Measurements from ENCODE around the gene CCR5AS. TPM values are rescaled to one million over a fixed set of nuclear protein-coding genes. Genes with fewer than 3 reads are reported as not detected.

CCR5AS gene

GRCh38 chr3:46318207-46318927 lies 88.5 kb downstream of the CCR5AS start:
- no peak overlapping the region for H3K27ac ChIP-seq (ENCODE audit: insufficient read depth, low read length)
- H3K36me3 ChIP-seq (ENCODE audit: control insufficient read depth, insufficient read depth, low read length), result no peaks in the 10 kb centered on the region
- no peak overlapping the region for H2AFZ ChIP-seq (ENCODE audit: low read length)
- H3K4me1 ChIP-seq (ENCODE audit: control insufficient read depth, extremely low read depth, insufficient read depth, low read length), result no peaks in the 10 kb centered on the region
- no peak for DNase-seq (ENCODE audit: low read depth in 2 of 2)
- no peak overlapping the region for H3K4me3 ChIP-seq (replicated peaks in 1 of 4; ENCODE audit: control extremely low read depth in 1 of 4, insufficient read depth in 1 of 4, low read depth in 3 of 4, low read length in 4 of 4)
- no peaks in the 10 kb centered on the region for H4K20me1 ChIP-seq (ENCODE audit: control insufficient read depth, extremely low read depth, insufficient read depth, low read length)
- no peaks in the 10 kb centered on the region for H3K9me3 ChIP-seq (ENCODE audit: control insufficient read depth, insufficient read depth, low read depth, low read length)
- no peaks in the 10 kb centered on the region for H3K79me2 ChIP-seq (ENCODE audit: control insufficient read depth, insufficient read depth, low read length)
- H3K9ac ChIP-seq (ENCODE audit: insufficient read depth, low read length), result no peak overlapping the region
- TF ChIP-seq CTCF (conservative IDR thresholded peaks at IDR 0.05 in 1 of 2, IDR thresholded peaks at IDR 0.05 in 1 of 2; ENCODE audit: low read depth in 1 of 2, low read length in 2 of 2), result no peak
- peaks cover under 1% of the 10 kb centered on the region for H3K27me3 ChIP-seq (ENCODE audit: control insufficient read depth, insufficient read depth, low read length)
- no peak overlapping the region for H3K4me2 ChIP-seq (ENCODE audit: extremely low read depth, insufficient read depth, low read length)

GRCh38 chr3:46316206-46316605 lies 90.7 kb downstream of the CCR5AS start:
- DNase-seq (ENCODE audit: low read depth in 2 of 2), result no peak
- no peaks in the 10 kb centered on the region for H4K20me1 ChIP-seq (ENCODE audit: control insufficient read depth, extremely low read depth, insufficient read depth, low read length)
- H3K27me3 ChIP-seq (ENCODE audit: control insufficient read depth, insufficient read depth, low read length), result no peaks in the 10 kb centered on the region
- H2AFZ ChIP-seq (ENCODE audit: low read length), result no peak overlapping the region
- H3K9ac ChIP-seq (ENCODE audit: insufficient read depth, low read length), result no peak overlapping the region
- H3K4me2 ChIP-seq (ENCODE audit: extremely low read depth, insufficient read depth, low read length), result no peak overlapping the region
- no peak overlapping the region for H3K27ac ChIP-seq (ENCODE audit: insufficient read depth, low read length)
- TF ChIP-seq CTCF (conservative IDR thresholded peaks at IDR 0.05 in 1 of 2, IDR thresholded peaks at IDR 0.05 in 1 of 2; ENCODE audit: low read depth in 1 of 2, low read length in 2 of 2) (no peak), EZH2 (IDR thresholded peaks at IDR 0.05; ENCODE audit: low read length, missing control alignments) (no peak)
- H3K79me2 ChIP-seq (ENCODE audit: control insufficient read depth, insufficient read depth, low read length), result no peaks in the 10 kb centered on the region
- no peaks in the 10 kb centered on the region for H3K36me3 ChIP-seq (ENCODE audit: control insufficient read depth, insufficient read depth, low read length)
- no peaks in the 10 kb centered on the region for H3K9me3 ChIP-seq (ENCODE audit: control insufficient read depth, insufficient read depth, low read depth, low read length)
- H3K4me3 ChIP-seq (replicated peaks in 1 of 4; ENCODE audit: control extremely low read depth in 1 of 4, insufficient read depth in 1 of 4, low read depth in 3 of 4, low read length in 4 of 4), result no peak overlapping the region
- no peaks in the 10 kb centered on the region for H3K4me1 ChIP-seq (ENCODE audit: control insufficient read depth, extremely low read depth, insufficient read depth, low read length)

- DNase-seq (ENCODE audit: low read depth in 2 of 2), result no peak
- no peak overlapping the region for H3K4me3 ChIP-seq (replicated peaks in 1 of 4; ENCODE audit: control extremely low read depth in 1 of 4, insufficient read depth in 1 of 4, low read depth in 3 of 4, low read length in 4 of 4)
- no peak overlapping the region for H3K27ac ChIP-seq (ENCODE audit: insufficient read depth, low read length)
- H3K4me2 ChIP-seq (ENCODE audit: extremely low read depth, insufficient read depth, low read length), result no peak overlapping the region
- H3K79me2 ChIP-seq (ENCODE audit: control insufficient read depth, insufficient read depth, low read length), result no peaks in the 10 kb centered on the region
- no peaks in the 10 kb centered on the region for H3K36me3 ChIP-seq (ENCODE audit: control insufficient read depth, insufficient read depth, low read length)
- H3K9me3 ChIP-seq (ENCODE audit: control insufficient read depth, insufficient read depth, low read depth, low read length), result no peaks in the 10 kb centered on the region
- H2AFZ ChIP-seq (ENCODE audit: low read length), result no peak overlapping the region
- no peaks in the 10 kb centered on the region for H3K4me1 ChIP-seq (ENCODE audit: control insufficient read depth, extremely low read depth, insufficient read depth, low read length)
- TF ChIP-seq EZH2 (IDR thresholded peaks at IDR 0.05; ENCODE audit: low read length, missing control alignments) (no peak), CTCF (conservative IDR thresholded peaks at IDR 0.05 in 1 of 2, IDR thresholded peaks at IDR 0.05 in 1 of 2; ENCODE audit: low read depth in 1 of 2, low read length in 2 of 2) (no peak)
- H3K9ac ChIP-seq (ENCODE audit: insufficient read depth, low read length), result no peak overlapping the region
- no peaks in the 10 kb centered on the region for H4K20me1 ChIP-seq (ENCODE audit: control insufficient read depth, extremely low read depth, insufficient read depth, low read length)
- H3K27me3 ChIP-seq (ENCODE audit: control insufficient read depth, insufficient read depth, low read length), result no peaks in the 10 kb centered on the region
Observed at GRCh38 chr3:46314517-46314916, 92.3 kb downstream of the CCR5AS start.

Other genes starting within 250 kb of the CCR5AS start
- gene CCR1, start 198.8 kb downstream of the CCR5AS start, total RNA-seq, result 1.3 and 6.6 TPM in 2 replicates
- 0.99 and 9.9 TPM in 2 replicates for gene CCR1, start 198.8 kb downstream of the CCR5AS start, polyA plus RNA-seq
- 0.17 and 0.26 TPM in 2 replicates for gene CCR3, start 164.6 kb downstream of the CCR5AS start, total RNA-seq
- 0.03 and 0.16 TPM in 2 replicates for gene CCR3, start 164.6 kb downstream of the CCR5AS start, polyA plus RNA-seq
- gene CCR2, start 53.0 kb downstream of the CCR5AS start, total RNA-seq, result under 0.01 TPM in 1 of 2 replicates, not detected in the other
- not detected in 2 replicates for gene CCR2, start 53.0 kb downstream of the CCR5AS start, polyA plus RNA-seq
- gene CCR5, start 36.1 kb downstream of the CCR5AS start, total RNA-seq, result under 0.01 TPM in 2 replicates
- 0.15 TPM in 1 of 2 replicates, not detected in the other for gene CCR5, start 36.1 kb downstream of the CCR5AS start, polyA plus RNA-seq
- gene CCRL2, start 193 bp upstream of the CCR5AS start, total RNA-seq, result 0.26 and 0.33 TPM in 2 replicates
- gene CCRL2, start 193 bp upstream of the CCR5AS start, polyA plus RNA-seq, result 0.46 and 3.7 TPM in 2 replicates
- not detected in 2 replicates for gene LTF, start 57.8 kb upstream of the CCR5AS start, total RNA-seq
- gene LTF, start 57.8 kb upstream of the CCR5AS start, polyA plus RNA-seq, result not detected in 2 replicates
- gene RTP3, start 90.9 kb upstream of the CCR5AS start, total RNA-seq, result not detected in 2 replicates
- gene RTP3, start 90.9 kb upstream of the CCR5AS start, polyA plus RNA-seq, result not detected in 2 replicates
- gene LRRC2, start 159.2 kb upstream of the CCR5AS start, total RNA-seq, result 0.77 and 3.8 TPM in 2 replicates
- 0.27 and 6.0 TPM in 2 replicates for gene LRRC2, start 159.2 kb upstream of the CCR5AS start, polyA plus RNA-seq
- not detected in 2 replicates for gene FAM240A, start 205.5 kb upstream of the CCR5AS start, total RNA-seq
- not detected in 2 replicates for gene FAM240A, start 205.5 kb upstream of the CCR5AS start, polyA plus RNA-seq